Fibroblast of peridontal ligament (primary cell): ENCODE measurements around the gene PLIN4.
A peak's percentile ranks its signal among the peaks of the same experiment; 100 is the strongest.

ENCODE experiments used
- DNase-seq: peaks from one replicate; pipeline ENCODE4 v3.0.0-alpha.2; 2010; ENCODE audit errors: extremely low read depth

The PLIN4 gene

DNA sequence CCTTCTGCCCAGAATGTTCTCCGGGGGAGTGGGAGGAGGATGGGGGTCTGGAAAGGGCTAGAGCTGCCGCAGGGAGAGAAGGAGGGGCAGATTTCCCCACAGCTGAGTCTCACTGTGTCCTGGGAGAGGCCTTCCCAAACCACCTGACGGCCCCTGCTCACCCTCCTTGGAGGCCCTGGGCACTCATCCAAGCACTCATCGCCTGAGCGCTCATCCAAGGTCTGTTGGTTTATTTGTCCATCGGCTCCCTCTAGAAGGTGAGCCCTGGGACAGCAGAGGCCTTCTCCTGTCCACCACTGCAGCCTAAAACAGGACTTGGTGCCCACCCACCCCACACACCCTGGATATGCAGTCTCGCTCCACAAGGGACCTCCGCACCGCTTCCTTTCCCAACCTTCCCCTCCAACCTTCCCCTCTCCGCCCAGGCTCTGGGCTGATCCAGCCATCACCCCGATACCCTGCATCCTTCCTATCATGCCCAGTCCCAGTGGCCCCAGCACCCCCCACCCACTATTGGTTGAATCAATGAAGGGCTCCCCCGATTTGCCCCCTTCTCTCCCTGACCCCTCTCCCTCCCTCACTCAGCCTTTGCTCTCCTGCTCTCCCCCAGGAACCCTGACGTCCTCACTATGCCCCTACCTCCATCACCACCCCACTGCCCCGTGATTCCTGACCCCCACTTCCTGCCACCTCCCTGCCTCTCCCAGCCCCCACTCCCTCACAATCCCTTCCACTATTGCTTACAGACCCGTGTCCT is 62.4 kb downstream of the PLIN4 start:
- DNase-seq, result peak; percentile 63

DNA sequence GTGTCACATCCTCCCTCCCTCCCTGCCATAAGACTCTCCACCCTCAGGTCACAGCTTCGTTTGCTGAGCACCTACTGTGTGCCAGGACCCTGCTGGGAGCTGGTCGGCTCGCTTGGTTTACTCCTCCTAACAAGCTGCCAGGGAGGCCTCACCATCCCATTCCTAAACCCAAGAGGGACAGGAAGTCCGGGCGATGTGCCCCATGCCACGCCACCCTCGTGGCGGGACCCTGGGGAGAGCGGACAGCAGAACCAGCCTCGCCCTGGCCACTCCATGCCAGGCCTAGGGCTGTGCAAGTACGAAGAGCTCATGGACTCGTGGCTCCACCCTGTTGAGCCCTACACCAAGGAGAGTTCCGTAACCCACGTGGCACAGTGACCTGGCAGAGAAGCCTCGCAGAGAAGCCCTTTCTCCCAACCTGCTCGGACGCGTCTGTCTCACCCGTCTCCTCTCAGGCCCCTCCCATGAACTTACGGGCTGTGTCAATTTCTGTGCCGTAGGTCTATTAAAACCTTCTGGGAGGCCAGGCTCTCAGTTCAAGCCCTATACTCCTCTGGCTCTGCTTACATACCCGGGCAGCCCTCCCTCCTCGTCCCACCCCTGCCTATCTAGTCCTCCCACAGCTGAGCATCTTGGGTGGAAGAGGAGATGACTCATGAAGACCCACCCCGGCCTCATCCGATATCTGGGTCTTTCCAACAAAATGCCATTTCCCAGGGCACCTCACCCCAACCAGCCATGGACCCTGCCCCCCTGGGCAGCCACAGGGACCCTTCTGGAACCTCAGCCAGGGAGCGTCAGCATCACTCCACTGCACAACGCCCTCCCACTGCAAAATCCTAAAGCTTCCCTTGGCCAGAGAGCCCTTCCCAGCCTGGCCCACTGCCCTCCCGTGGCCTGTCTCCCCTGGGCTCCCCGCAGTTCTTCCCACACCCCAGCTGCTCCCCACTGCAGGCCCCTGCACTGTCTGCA is 63.3 kb downstream of the PLIN4 start:
- peak; percentile 70 for DNase-seq

DNA sequence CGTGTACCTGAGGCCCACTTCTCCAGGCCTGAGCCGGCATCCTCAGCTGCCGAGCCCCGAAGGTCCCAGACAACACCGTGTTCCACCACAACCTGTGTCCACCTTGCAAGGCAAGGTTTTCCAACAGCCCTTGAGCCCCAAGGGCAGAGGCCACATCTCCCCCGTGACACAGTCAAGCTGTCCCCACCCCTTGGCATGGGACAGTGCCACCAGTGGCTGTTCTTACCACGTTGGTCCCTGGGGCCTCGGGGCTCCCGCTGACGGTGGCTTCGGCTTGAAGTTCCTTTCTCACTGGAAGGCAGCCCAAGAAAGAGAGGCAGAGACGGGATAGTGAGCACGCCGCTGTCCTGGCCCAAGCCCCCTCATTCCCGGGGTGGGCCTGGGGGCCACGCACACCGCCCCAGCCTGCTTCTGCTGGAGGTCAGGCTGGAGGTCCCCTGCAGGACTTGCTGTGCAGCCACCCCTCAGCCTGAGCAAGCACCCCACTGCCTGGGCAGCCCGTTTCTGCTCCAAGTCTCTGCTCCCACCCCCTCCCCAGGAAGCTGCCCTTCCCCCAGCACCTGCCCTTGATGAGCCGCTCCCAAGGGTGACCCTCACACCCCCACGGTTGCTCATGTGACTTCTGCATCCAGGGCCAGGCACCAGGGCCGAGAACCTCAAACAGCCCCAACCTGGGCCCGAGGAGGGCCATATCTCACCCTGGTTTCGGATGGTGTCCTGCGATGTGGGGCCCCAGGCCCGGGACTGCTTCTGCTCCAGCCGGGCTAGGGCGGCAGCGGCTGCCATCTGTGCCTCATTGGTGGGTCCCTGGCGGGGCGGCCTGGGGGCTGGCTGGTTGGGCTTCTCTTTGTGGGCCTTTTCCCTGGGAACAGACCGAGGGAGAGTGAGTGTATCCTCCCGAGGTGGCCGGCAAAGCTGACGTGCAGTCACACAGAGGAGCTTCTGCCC is 64.8 kb downstream of the PLIN4 start:
- DNase-seq, result no peak

DNA sequence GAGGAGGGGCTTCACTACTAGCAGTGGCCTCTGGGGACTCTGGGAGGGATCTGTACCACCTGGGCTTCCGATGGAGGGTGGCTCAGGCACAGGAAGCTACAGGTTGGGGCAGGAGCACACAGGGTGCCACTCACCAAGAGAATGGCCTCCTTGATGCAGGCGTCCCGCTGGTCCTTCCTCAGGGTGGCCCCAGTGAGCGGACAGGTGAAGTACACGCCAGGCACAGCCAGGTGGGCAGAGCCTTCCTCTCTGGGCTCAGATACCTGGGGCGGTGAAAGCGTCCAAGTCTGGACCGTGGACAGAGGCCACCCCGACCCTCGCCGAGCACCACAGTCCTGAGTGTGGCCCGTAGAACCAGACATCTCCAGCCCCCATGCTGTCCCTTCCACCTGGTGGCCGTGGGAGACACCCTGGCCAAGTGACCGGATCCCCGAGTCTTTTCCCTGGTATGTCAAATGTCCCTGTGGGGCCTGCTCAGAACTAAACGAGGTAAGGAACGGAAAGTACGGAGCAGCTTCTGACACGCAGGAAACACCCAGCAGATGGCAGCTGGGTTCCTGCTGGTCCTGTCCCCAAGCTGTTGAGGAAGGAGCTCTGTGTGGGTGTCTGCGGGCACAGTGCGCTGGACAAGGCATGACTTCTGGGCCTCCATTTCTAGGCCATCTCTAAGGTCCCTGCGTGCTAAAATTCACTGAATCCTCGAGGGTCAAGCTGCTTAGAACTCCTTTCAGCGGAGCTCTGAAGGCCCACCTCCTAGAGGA is 65.9 kb downstream of the PLIN4 start:
- no peak for DNase-seq
